ACHN (cell line): ENCODE data around the gene ZCCHC7.
"Not testable (repeated sequence)": the region's sequence is repeated elsewhere in the genome, so short reads cannot be mapped to it uniquely, and the experiment has no call there.

Experiments
- DNase-seq: peaks from one replicate; pipeline ENCODE4 v3.0.0-alpha.2; 2015
- in situ Hi-C: cut with HindIII; loops from 2 replicates; pipeline ENCODE4 v1.10.0; 2017; ENCODE audit warnings: low sequenced_read_pairs, low pct_ligation_motif_present, low pct_unique_long_range_greater_than_20kb

Gene ZCCHC7

GRCh38 chr9:37114442-37114841 is 5.9 kb upstream of the ZCCHC7 start:
- in situ Hi-C loops, DNase-seq: not testable (repeated sequence)

GRCh38 chr9:37117956-37118355 is 2.4 kb upstream of the ZCCHC7 start:
- no peak for DNase-seq
- in situ Hi-C loops, result no loop called here

- in situ Hi-C loops, result no loop called here
- no peak for DNase-seq
Observed at GRCh38 chr9:37119360-37119759, 1.0 kb upstream of the ZCCHC7 start.

- peak; percentile 35 for DNase-seq
- in situ Hi-C loops, result not testable (repeated sequence)
Observed at GRCh38 chr9:37120843-37121335, 515 bp downstream of the ZCCHC7 start.

GRCh38 chr9:37121881-37122280 is 1.5 kb downstream of the ZCCHC7 start:
- in situ Hi-C loops, result no loop called here
- DNase-seq, result no peak

GRCh38 chr9:37126214-37126788 is 5.9 kb downstream of the ZCCHC7 start:
- no peak for DNase-seq
- in situ Hi-C loops, result no loop called here

GRCh38 chr9:37127018-37127417 is 6.6 kb downstream of the ZCCHC7 start:
- in situ Hi-C loops, result no loop called here
- no peak for DNase-seq

GRCh38 chr9:37128051-37128450 is 7.7 kb downstream of the ZCCHC7 start:
- DNase-seq, result no peak
- in situ Hi-C loops, result no loop called here

- in situ Hi-C loops, result no loop called here
- no peak for DNase-seq
Observed at GRCh38 chr9:37134166-37134565, 13.8 kb downstream of the ZCCHC7 start.

- in situ Hi-C loops, result no loop called here
- DNase-seq, result no peak
Observed at GRCh38 chr9:37141015-37141414, 20.6 kb downstream of the ZCCHC7 start.

GRCh38 chr9:37144762-37145161 is 24.4 kb downstream of the ZCCHC7 start:
- peak; percentile 48 for DNase-seq
- in situ Hi-C loops, result no loop called here

GRCh38 chr9:37146410-37146809 is 26.0 kb downstream of the ZCCHC7 start:
- in situ Hi-C loops, result no loop called here
- peak; percentile 14 for DNase-seq

GRCh38 chr9:37148181-37148580 is 27.8 kb downstream of the ZCCHC7 start:
- in situ Hi-C loops, result no loop called here
- DNase-seq, result no peak

GRCh38 chr9:37149666-37150308 is 29.4 kb downstream of the ZCCHC7 start:
- in situ Hi-C loops, result no loop called here
- DNase-seq, result no peak

GRCh38 chr9:37150415-37150814 is 30.0 kb downstream of the ZCCHC7 start:
- in situ Hi-C loops, result no loop called here
- DNase-seq, result no peak

- no peak for DNase-seq
- in situ Hi-C loops, result no loop called here
Observed at GRCh38 chr9:37151812-37152211, 31.4 kb downstream of the ZCCHC7 start.

GRCh38 chr9:37152365-37152764 is 32.0 kb downstream of the ZCCHC7 start:
- DNase-seq, result no peak
- in situ Hi-C loops, result no loop called here

- in situ Hi-C loops, result no loop called here
- no peak for DNase-seq
Observed at GRCh38 chr9:37155601-37156000, 35.2 kb downstream of the ZCCHC7 start.

- in situ Hi-C loops, result no loop called here
- no peak for DNase-seq
Observed at GRCh38 chr9:37156205-37156604, 35.8 kb downstream of the ZCCHC7 start.

GRCh38 chr9:37156781-37157356 is 36.5 kb downstream of the ZCCHC7 start:
- in situ Hi-C loops, result no loop called here
- DNase-seq, result no peak
